GM12878 (cell line): ENCODE results near the gene LPGAT1. TPM values are rescaled to one million over a fixed set of nuclear protein-coding genes. Genes with fewer than 3 reads are reported as not detected.
A peak's percentile ranks its signal among the peaks of the same experiment; 100 is the strongest.

Experiments used
- ATAC-seq: fragments of 200-7000 bp; cut with Tn5 transposase; 3 replicates; pipeline ENCODE4 v1.9.1; 2020; ENCODE audit warnings: mild to moderate bottlenecking, moderate library complexity
- BruUV-seq: library from RNA; stranded (reverse); fragments of 400-500 nt; replicated peaks from 2 replicates; lab custom pipeline; 2021; lab: Mats Ljungman, UMichigan
- CTCF ChIA-PET: fragments of 300-600 bp; sonication (Branson Sonifier 250); formaldehyde crosslinking; extraction: SDS; loops from one replicate; lab custom pipeline; 2021; ENCODE audit warnings: inconsistent platforms; lab: Yijun Ruan, JAX
- POLR2A ChIA-PET: fragments of 350-600 bp; formaldehyde crosslinking; extraction: SDS; loops from one replicate; lab custom pipeline; 2021; ENCODE audit warnings: inconsistent platforms; lab: Charles Lee
- RAD21 ChIA-PET: fragments of 300-600 bp; sonication (Branson Sonifier 250); formaldehyde crosslinking; loops from one replicate; lab custom pipeline; 2023; ENCODE audit warnings: antibody characterized with exemption; ENCODE audit not compliant: unreplicated experiment; lab: Charles Lee
- SMC1A ChIA-PET: fragments of 300-600 bp; sonication (Branson Sonifier 250); formaldehyde crosslinking; loops from one replicate; lab custom pipeline; 2023; ENCODE audit not compliant: unreplicated experiment, uncharacterized antibody; lab: Charles Lee
- DNase-seq: peaks from one replicate; pipeline ENCODE4 v3.0.0-alpha.2; 2011; ENCODE audit warnings: low read depth, low spot score
- FAIRE-seq: peaks from 3 replicates; lab custom pipeline; 2011; peaks lifted over from hg19 to GRCh38; lab: Jason Lieb, UNC
- H2AFZ ChIP-seq: 2 replicates; pipeline ENCODE4 v1.6.0; 2011; ENCODE audit warnings: low read depth, low read length, control low read depth; ENCODE audit not compliant: control insufficient read depth
- H3K27ac ChIP-seq: 2 replicates; pipeline ENCODE4 v1.5.1; 2011; ENCODE audit warnings: control low read depth; ENCODE audit not compliant: control insufficient read depth, insufficient read depth
- H3K27me3 ChIP-seq, 2 experiments: replicated peaks in 1 of 2; 2 replicates each; pipeline versions ENCODE4 v1.6.0 to v1.6.1; 2011; ENCODE audit warnings: low read length in 1 of 2; ENCODE audit not compliant: control insufficient read depth in 2 of 2, insufficient read depth in 2 of 2
- H3K36me3 ChIP-seq, 2 experiments: 2 replicates each; pipeline ENCODE4 v1.5.1; 2011; ENCODE audit warnings: low read length in 1 of 2; ENCODE audit not compliant: control insufficient read depth in 2 of 2, insufficient read depth in 2 of 2
- H3K4me1 ChIP-seq: 2 replicates; pipeline ENCODE4 v1.6.1; 2011; ENCODE audit warnings: mild to moderate bottlenecking, low read length, moderate library complexity, mixed read lengths; ENCODE audit not compliant: control insufficient read depth, insufficient read depth
- H3K4me2 ChIP-seq: 2 replicates; pipeline ENCODE4 v1.6.0; 2011; ENCODE audit warnings: control low read depth; ENCODE audit not compliant: control insufficient read depth, insufficient read depth
- H3K4me3 ChIP-seq: fragments of 200-600 bp; sonication (generic); 2 replicates; pipeline ENCODE4 v1.5.1; 2016
- H3K79me2 ChIP-seq: 2 replicates; pipeline ENCODE4 v1.6.0; 2011; ENCODE audit warnings: low read length; ENCODE audit not compliant: control insufficient read depth, insufficient read depth
- H3K9ac ChIP-seq: 2 replicates; pipeline ENCODE4 v1.8.0; 2011; ENCODE audit warnings: low read length, control low read depth, mixed read lengths; ENCODE audit not compliant: control insufficient read depth, insufficient read depth
- H3K9me3 ChIP-seq: replicated peaks from 3 replicates; pipeline ENCODE4 v1.5.1; 2011; ENCODE audit warnings: mild to moderate bottlenecking, low read length; ENCODE audit not compliant: control insufficient read depth, insufficient read depth
- H4K20me1 ChIP-seq: 2 replicates; pipeline ENCODE4 v1.6.0; 2011; ENCODE audit not compliant: control insufficient read depth, insufficient read depth
- ASH2L ChIP-seq: fragments of 300-600, 200-600 bp; sonication (generic); IDR thresholded peaks from 2 replicates; pipeline ENCODE4 v1.6.1; 2017; ENCODE audit warnings: low read depth, mild to moderate bottlenecking, borderline replicate concordance
- CBX5 ChIP-seq: sonication (generic); IDR thresholded peaks from 2 replicates; pipeline ENCODE4 v1.6.1; 2016; ENCODE audit warnings: low read depth, moderate library complexity, mild to moderate bottlenecking, inconsistent platforms
- EP300 ChIP-seq, 2 experiments: fragments of 150-350 bp in 1 of 2; IDR thresholded peaks; 2 replicates each; pipeline ENCODE4 v1.6.1; 2011 to 2012; ENCODE audit warnings: low read depth in 2 of 2, low read length in 2 of 2, borderline replicate concordance in 1 of 2, improper control_type of control experiment in 1 of 2, inconsistent platforms in 1 of 2; ENCODE audit not compliant: control insufficient read depth in 1 of 2
- HCFC1 ChIP-seq: fragments of 150-350 bp; IDR thresholded peaks from 2 replicates; pipeline ENCODE4 v1.6.1; 2014; ENCODE audit warnings: low read length
- IKZF1 ChIP-seq: fragments of 450-650 bp; conservative IDR thresholded peaks from 2 replicates; pipeline ENCODE4 v1.6.1; 2017; ENCODE audit warnings: antibody characterized with exemption, mild to moderate bottlenecking
- IRF4 ChIP-seq: IDR thresholded peaks from 2 replicates; pipeline ENCODE4 v1.6.1; 2011; ENCODE audit warnings: low read depth, low read length
- KDM1A ChIP-seq: fragments of 200-600 bp; sonication (generic); IDR thresholded peaks from 2 replicates; pipeline ENCODE4 v1.6.1; 2016; ENCODE audit warnings: borderline replicate concordance
- NFIC ChIP-seq: IDR thresholded peaks from 2 replicates; pipeline ENCODE4 v1.6.1; 2012; ENCODE audit warnings: low read depth, mild to moderate bottlenecking, inconsistent platforms, low read length, moderate library complexity
- PML ChIP-seq: IDR thresholded peaks from 2 replicates; pipeline ENCODE4 v1.6.1; 2012; ENCODE audit warnings: low read length, inconsistent platforms
- RUNX3 ChIP-seq: IDR thresholded peaks from 2 replicates; pipeline ENCODE4 v1.6.1; 2012; ENCODE audit warnings: low read length, inconsistent platforms
- SIN3A ChIP-seq: IDR thresholded peaks from 2 replicates; pipeline ENCODE4 v1.6.1; 2012; ENCODE audit warnings: low read depth, low read length, improper control_type of control experiment
- SMAD1 ChIP-seq: fragments of 450-650 bp; IDR thresholded peaks from 2 replicates; pipeline ENCODE4 v1.6.1; 2018; ENCODE audit warnings: mild to moderate bottlenecking, low read depth; ENCODE audit not compliant: partially characterized antibody
- TARDBP ChIP-seq: IDR thresholded peaks from 2 replicates; pipeline ENCODE4 v1.6.1; 2016; ENCODE audit warnings: borderline replicate concordance
- TCF7 ChIP-seq: IDR thresholded peaks from 2 replicates; pipeline ENCODE4 v1.6.1; 2014; ENCODE audit warnings: antibody characterized with exemption, borderline replicate concordance
- in situ Hi-C: fragments of 300-500 bp; cut with MboI; formaldehyde crosslinking; loops from 9 replicates; pipeline ENCODE4 v1.14.3; 2018; ENCODE audit warnings: mixed read lengths
- intact Hi-C: fragments of 100-400 bp; cut with micrococcal nuclease; formaldehyde crosslinking; loops from one replicate; pipeline ENCODE4 v1.14.2; 2022; ENCODE audit not compliant: unreplicated experiment
- polyA plus RNA-seq, 11 experiments: library from polyadenylated mRNA; depleted of rRNA in 4 of 11; unstranded in 6 of 11; stranded (reverse) in 5 of 11; fragments of >200 nt; fragmentation: Nextera tagmentation in 4 of 11; fragmentation: Illumina TruSeq in 1 of 11; extraction: Ambion mirVana in 4 of 11; extraction: Trizol in 1 of 11; gene quantifications; 1 replicate in 1 of 11; 2 replicates in 10 of 11; pipeline versions ENCODE4 v1.2.1 to v1.2.3, GENCODE V29; 2011 to 2016; ENCODE audit warnings: inconsistent platforms in 2 of 11, missing spikeins in 2 of 11, low read depth in 1 of 11
- total RNA-seq, 4 experiments: library from RNA; depleted of rRNA in 3 of 4; stranded (reverse); fragments of >200 nt in 3 of 4; fragmentation: Illumina TruSeq in 1 of 4; extraction: Trizol in 1 of 4; gene quantifications; 2 replicates each; pipeline versions ENCODE4 v1.2.1 to v1.2.3, GENCODE V29; 2013 to 2021
- TF ChIP-seq, protein P1 (sequence below): fragments of 450-650 bp; IDR thresholded peaks from 2 replicates; pipeline ENCODE4 v1.6.1; 2016; ENCODE audit warnings: mild to moderate bottlenecking
- TF ChIP-seq, protein P2 (sequence below): IDR thresholded peaks from 2 replicates; pipeline ENCODE4 v1.6.1; 2011; ENCODE audit warnings: borderline replicate concordance, low read depth, mild to moderate bottlenecking, moderate library complexity, low read length; ENCODE audit not compliant: insufficient read depth, poor library complexity, severe bottlenecking
- TF ChIP-seq, protein P3 (sequence below): IDR thresholded peaks from 2 replicates; pipeline ENCODE4 v1.6.1; 2012; ENCODE audit warnings: low read depth, low read length, improper control_type of control experiment
- TF ChIP-seq, protein P4 (sequence below): IDR thresholded peaks from 2 replicates; pipeline ENCODE4 v1.6.1; 2011; ENCODE audit warnings: low read depth, mild to moderate bottlenecking, low read length, moderate library complexity, borderline replicate concordance; ENCODE audit errors: extremely low read depth
- TF ChIP-seq, protein P5 (sequence below): IDR thresholded peaks from 2 replicates; pipeline ENCODE4 v1.6.1; 2011; ENCODE audit warnings: low read depth, low read length, improper control_type of control experiment, borderline replicate concordance

Gene LPGAT1
- total and polyA plus RNA-seq, 10 of the 15 experiments (the other 5 are each of a cell fraction or from before 2014, with no cell fraction given), result 5.8 to 40.6 (median 19.2) TPM

DNA sequence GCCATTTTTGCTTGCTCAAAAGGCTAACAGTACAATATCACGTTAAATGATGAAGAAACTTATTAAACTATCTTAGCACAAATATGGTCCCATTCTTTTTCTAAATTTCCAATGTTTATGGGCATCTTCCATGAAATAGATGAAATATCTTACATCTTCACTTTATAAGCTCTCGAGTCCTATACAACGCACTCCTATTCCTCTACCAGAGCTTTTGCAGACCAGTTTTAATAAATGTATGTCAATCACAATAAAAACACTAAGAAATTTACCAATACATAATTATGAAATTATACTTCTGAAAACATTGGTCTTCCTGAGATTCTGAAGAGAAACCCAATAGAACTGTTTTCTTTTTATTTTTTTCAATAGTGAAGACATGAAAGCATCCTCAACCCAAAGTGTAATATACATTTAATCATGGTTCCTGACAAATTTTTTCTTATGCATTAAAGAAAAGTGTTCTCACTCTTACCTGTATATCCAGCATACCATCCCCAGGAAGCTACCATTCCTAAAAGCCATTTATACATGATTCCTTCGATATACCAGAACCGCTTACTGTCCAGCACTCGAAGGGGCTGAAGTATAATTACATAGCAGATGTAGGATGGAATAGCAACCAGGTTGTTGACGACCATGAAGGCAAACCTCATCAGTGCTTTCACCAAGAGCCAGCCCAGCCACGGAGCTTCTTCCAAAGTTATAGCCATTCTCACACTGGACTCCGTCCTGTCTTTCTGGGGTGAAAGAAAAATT, 1.8 kb downstream of the LPGAT1 start (continued):
- TF ChIP-seq, protein P1, sequence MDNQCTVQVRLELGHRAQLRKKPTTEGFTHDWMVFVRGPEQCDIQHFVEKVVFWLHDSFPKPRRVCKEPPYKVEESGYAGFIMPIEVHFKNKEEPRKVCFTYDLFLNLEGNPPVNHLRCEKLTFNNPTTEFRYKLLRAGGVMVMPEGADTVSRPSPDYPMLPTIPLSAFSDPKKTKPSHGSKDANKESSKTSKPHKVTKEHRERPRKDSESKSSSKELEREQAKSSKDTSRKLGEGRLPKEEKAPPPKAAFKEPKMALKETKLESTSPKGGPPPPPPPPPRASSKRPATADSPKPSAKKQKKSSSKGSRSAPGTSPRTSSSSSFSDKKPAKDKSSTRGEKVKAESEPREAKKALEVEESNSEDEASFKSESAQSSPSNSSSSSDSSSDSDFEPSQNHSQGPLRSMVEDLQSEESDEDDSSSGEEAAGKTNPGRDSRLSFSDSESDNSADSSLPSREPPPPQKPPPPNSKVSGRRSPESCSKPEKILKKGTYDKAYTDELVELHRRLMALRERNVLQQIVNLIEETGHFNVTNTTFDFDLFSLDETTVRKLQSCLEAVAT, result peak; percentile 90; the same call in 1 of the 2 replicates
- TF ChIP-seq, protein P2, sequence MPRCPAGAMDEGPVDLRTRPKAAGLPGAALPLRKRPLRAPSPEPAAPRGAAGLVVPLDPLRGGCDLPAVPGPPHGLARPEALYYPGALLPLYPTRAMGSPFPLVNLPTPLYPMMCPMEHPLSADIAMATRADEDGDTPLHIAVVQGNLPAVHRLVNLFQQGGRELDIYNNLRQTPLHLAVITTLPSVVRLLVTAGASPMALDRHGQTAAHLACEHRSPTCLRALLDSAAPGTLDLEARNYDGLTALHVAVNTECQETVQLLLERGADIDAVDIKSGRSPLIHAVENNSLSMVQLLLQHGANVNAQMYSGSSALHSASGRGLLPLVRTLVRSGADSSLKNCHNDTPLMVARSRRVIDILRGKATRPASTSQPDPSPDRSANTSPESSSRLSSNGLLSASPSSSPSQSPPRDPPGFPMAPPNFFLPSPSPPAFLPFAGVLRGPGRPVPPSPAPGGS, result no peak
- TF ChIP-seq, protein P3, sequence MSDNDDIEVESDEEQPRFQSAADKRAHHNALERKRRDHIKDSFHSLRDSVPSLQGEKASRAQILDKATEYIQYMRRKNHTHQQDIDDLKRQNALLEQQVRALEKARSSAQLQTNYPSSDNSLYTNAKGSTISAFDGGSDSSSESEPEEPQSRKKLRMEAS, result no peak
- no peak for TF ChIP-seq IKZF1

DNA sequence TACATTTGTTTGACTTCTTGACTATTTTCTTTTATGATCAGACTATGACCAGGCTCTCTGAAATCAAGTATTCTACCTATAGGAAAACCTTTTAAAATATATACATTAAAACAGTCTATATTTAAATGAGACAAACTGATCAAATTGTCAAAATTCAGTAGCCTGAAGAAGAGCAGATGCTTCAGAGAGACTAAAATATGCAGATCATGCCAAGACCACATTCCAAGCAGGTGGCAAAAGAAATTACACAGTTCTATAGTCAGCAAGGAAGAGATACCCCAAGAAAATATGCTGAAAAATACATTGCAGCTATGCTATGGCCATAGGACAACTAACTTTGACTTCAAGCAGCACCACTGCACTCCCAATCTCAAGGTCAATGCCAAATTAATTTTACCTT, 3.5 kb downstream of the LPGAT1 start:
- ChIA-PET POLR2A (interaction anchor here (1.1 to 5.2 kb wide), 2 partner anchors 18 to 129 kb away, joined by 3 to 30 read pairs; no protein-coding TSS in a partner anchor), RAD21 (interaction anchor here (0.7 to 6.0 kb wide), 5 partner anchors 16 to 208 kb away, joined by 3 to 85 read pairs (median 4); partner anchors contain the start of gene INTS7), SMC1A (interaction anchor here (0.8 to 9.3 kb wide), 13 partner anchors 9 to 457 kb away, joined by 3 to 90 read pairs (median 5); partner anchors contain the start of genes DTL and INTS7), CTCF (interaction anchor here (0.7 to 5.9 kb wide), 11 partner anchors 9 to 208 kb away, joined by 3 to 59 read pairs (median 4); partner anchors contain the start of genes DTL and INTS7)
- H3K9ac ChIP-seq, result no peak overlapping the region
- FAIRE-seq, result no peak
- BruUV-seq, result no TSS peak
- no peak for DNase-seq
- no peaks in the 10 kb centered on the region for H3K36me3 ChIP-seq
- H3K4me3 ChIP-seq, result peak overlapping the region; percentile 74
- no peak for ATAC-seq
- no peaks in the 10 kb centered on the region for H3K27me3 ChIP-seq
- peaks cover 60% of the 10 kb centered on the region for H3K79me2 ChIP-seq
- peak overlapping the region; percentile 82 for H3K4me2 ChIP-seq
- no peak overlapping the region for H2AFZ ChIP-seq
- no peaks in the 10 kb centered on the region; the same call in 2 of the 3 replicates for H3K9me3 ChIP-seq
- in situ Hi-C loops (no loop called here), intact Hi-C loops (no loop called here)
- H3K27ac ChIP-seq, result no peak overlapping the region
- no peaks in the 10 kb centered on the region for H4K20me1 ChIP-seq
- H3K4me1 ChIP-seq, result peaks cover 7% of the 10 kb centered on the region
- TF ChIP-seq ASH2L (no peak), CBX5 (no peak), KDM1A (no peak), TARDBP (no peak), IRF4 (no peak), RUNX3 (no peak), SMAD1 (no peak), EP300 (IDR thresholded peaks at IDR 0.05; ENCODE audit: borderline replicate concordance in 1 of 2, control insufficient read depth in 1 of 2, low read depth in 2 of 2, low read length in 2 of 2) (no peak), PML (no peak), HCFC1 (no peak), TCF7 (no peak), SIN3A (no peak), NFIC (no peak)
- TF ChIP-seq, protein P4, sequence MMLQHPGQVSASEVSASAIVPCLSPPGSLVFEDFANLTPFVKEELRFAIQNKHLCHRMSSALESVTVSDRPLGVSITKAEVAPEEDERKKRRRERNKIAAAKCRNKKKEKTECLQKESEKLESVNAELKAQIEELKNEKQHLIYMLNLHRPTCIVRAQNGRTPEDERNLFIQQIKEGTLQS, result no peak
- TF ChIP-seq, protein P5, sequence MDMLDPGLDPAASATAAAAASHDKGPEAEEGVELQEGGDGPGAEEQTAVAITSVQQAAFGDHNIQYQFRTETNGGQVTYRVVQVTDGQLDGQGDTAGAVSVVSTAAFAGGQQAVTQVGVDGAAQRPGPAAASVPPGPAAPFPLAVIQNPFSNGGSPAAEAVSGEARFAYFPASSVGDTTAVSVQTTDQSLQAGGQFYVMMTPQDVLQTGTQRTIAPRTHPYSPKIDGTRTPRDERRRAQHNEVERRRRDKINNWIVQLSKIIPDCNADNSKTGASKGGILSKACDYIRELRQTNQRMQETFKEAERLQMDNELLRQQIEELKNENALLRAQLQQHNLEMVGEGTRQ, result no peak
